ENCODE measurements around the gene CUL2. TPM values are rescaled to one million over a fixed set of nuclear protein-coding genes. Genes with fewer than 3 reads are reported as not detected.
A peak's percentile ranks its signal among the peaks of the same experiment; 100 is the strongest.
"Not testable (repeated sequence)": the region's sequence is repeated elsewhere in the genome, so short reads cannot be mapped to it uniquely, and the experiment has no call there.

Gene CUL2
- total RNA-seq, 1 experiment from 2014 or later = 38.9 TPM

- no peak for DNase-seq (ENCODE audit: low read depth)
These were observed 108.3 kb downstream of the CUL2 start for GRCh38 chr10:34981844-34982243.

- no peak for DNase-seq (ENCODE audit: low read depth)
These were observed 110.2 kb downstream of the CUL2 start for GRCh38 chr10:34979938-34980337.

GRCh38 chr10:34978080-34978479 is 112.1 kb downstream of the CUL2 start:
- no peak for DNase-seq (ENCODE audit: low read depth)

GRCh38 chr10:34976380-34976910 is 113.7 kb downstream of the CUL2 start:
- not testable (repeated sequence) for DNase-seq (ENCODE audit: low read depth)

GRCh38 chr10:34974364-34975065 is 115.6 kb downstream of the CUL2 start:
- not testable (repeated sequence) for DNase-seq (ENCODE audit: low read depth)

- DNase-seq (ENCODE audit: low read depth) = not testable (repeated sequence)
These were observed 116.4 kb downstream of the CUL2 start for GRCh38 chr10:34973757-34974156.

- not testable (repeated sequence) for DNase-seq (ENCODE audit: low read depth)
These were observed 117.0 kb downstream of the CUL2 start for GRCh38 chr10:34973121-34973520.

GRCh38 chr10:34972591-34972990 is 117.5 kb downstream of the CUL2 start:
- DNase-seq (ENCODE audit: low read depth) = not testable (repeated sequence)

- not testable (repeated sequence) for DNase-seq (ENCODE audit: low read depth)
These were observed 118.4 kb downstream of the CUL2 start for GRCh38 chr10:34971606-34972334.

GRCh38 chr10:34969171-34969570 is 121.0 kb downstream of the CUL2 start:
- DNase-seq (ENCODE audit: low read depth) = no peak

GRCh38 chr10:34967335-34967880 is 122.7 kb downstream of the CUL2 start:
- DNase-seq (ENCODE audit: low read depth) = peak; percentile 17

GRCh38 chr10:34966451-34966850 is 123.7 kb downstream of the CUL2 start:
- DNase-seq (ENCODE audit: low read depth) = no peak

GRCh38 chr10:34966040-34966439 is 124.1 kb downstream of the CUL2 start:
- no peak for DNase-seq (ENCODE audit: low read depth)

- DNase-seq (ENCODE audit: low read depth) = no peak
These were observed 125.9 kb downstream of the CUL2 start for GRCh38 chr10:34964166-34964800.

GRCh38 chr10:34962866-34963265 is 127.3 kb downstream of the CUL2 start:
- DNase-seq (ENCODE audit: low read depth) = no peak

GRCh38 chr10:34960983-34961382 is 129.2 kb downstream of the CUL2 start:
- DNase-seq (ENCODE audit: low read depth) = no peak

GRCh38 chr10:34959786-34960185 is 130.4 kb downstream of the CUL2 start:
- no peak for DNase-seq (ENCODE audit: low read depth)

- DNase-seq (ENCODE audit: low read depth) = no peak
These were observed 130.8 kb downstream of the CUL2 start for GRCh38 chr10:34959321-34959720.
